Activated naive CD8-positive, alpha-beta T cell treated with anti-CD3 and anti-CD28 coated beads, Interleukin-2, amount 50 U/mL, for 24 hours (primary cell): Measurements from ENCODE around the gene AKT3.
"Not testable (repeated sequence)": the region's sequence is repeated elsewhere in the genome, so short reads cannot be mapped to it uniquely, and the experiment has no call there.

ENCODE experiments used
- ATAC-seq: fragments of 150-1000 bp; cut with Tn5 transposase; one replicate; pipeline ENCODE4 v1.10.0; 2021
- DNase-seq: peaks from one replicate; pipeline ENCODE4 v3.0.0; 2021
- H3K27ac Mint-ChIP-seq: one replicate; pipeline ENCODE4 v1.8.0; 2021; ENCODE audit warnings: mild to moderate bottlenecking, mixed read lengths
- H3K27me3 Mint-ChIP-seq: one replicate; pipeline ENCODE4 v1.8.0; 2021; ENCODE audit warnings: mixed read lengths
- H3K36me3 Mint-ChIP-seq: one replicate; pipeline ENCODE4 v1.8.0; 2021; ENCODE audit warnings: low read depth, mixed read lengths
- H3K4me1 Mint-ChIP-seq: one replicate; pipeline ENCODE4 v1.8.0; 2021; ENCODE audit warnings: mixed read lengths
- H3K4me3 Mint-ChIP-seq: one replicate; pipeline ENCODE4 v1.8.0; 2021; ENCODE audit warnings: mild to moderate bottlenecking, moderate library complexity, mixed read lengths
- H3K9me3 Mint-ChIP-seq: one replicate; pipeline ENCODE4 v1.8.0; 2021; ENCODE audit warnings: mixed read lengths

The AKT3 gene

GRCh38 chr1:243786531-243786930 is 63.5 kb downstream of the AKT3 start:
- ATAC-seq (no peak), DNase-seq (no peak)
- H3K36me3 Mint-ChIP-seq, result peaks cover 3% of the 10 kb centered on the region
- no peaks in the 10 kb centered on the region for H3K27me3 Mint-ChIP-seq
- no peaks in the 10 kb centered on the region for H3K9me3 Mint-ChIP-seq
- H3K4me3 Mint-ChIP-seq, result no peak overlapping the region
- peaks cover 18% of the 10 kb centered on the region for H3K4me1 Mint-ChIP-seq
- no peak overlapping the region for H3K27ac Mint-ChIP-seq

GRCh38 chr1:243784506-243784905 is 65.5 kb downstream of the AKT3 start:
- no peaks in the 10 kb centered on the region for H3K9me3 Mint-ChIP-seq
- no peak overlapping the region for H3K4me3 Mint-ChIP-seq
- H3K36me3 Mint-ChIP-seq, result peaks cover 3% of the 10 kb centered on the region
- ATAC-seq (no peak), DNase-seq (no peak)
- H3K4me1 Mint-ChIP-seq, result peaks cover 3% of the 10 kb centered on the region
- no peak overlapping the region for H3K27ac Mint-ChIP-seq
- H3K27me3 Mint-ChIP-seq, result no peaks in the 10 kb centered on the region

- Mint-ChIP-seq H3K27me3 (no peaks in the 10 kb centered on the region), H3K9me3 (no peaks in the 10 kb centered on the region), H3K4me1 (peaks cover 3% of the 10 kb centered on the region), H3K27ac (no peak overlapping the region), H3K36me3 (peaks cover 8% of the 10 kb centered on the region), H3K4me3 (no peak overlapping the region)
- no peak for DNase-seq
- ATAC-seq, result no peak
Measured at GRCh38 chr1:243783714-243784113, 66.3 kb downstream of the AKT3 start.

GRCh38 chr1:243772361-243773050 is 77.5 kb downstream of the AKT3 start:
- H3K27me3 Mint-ChIP-seq, H3K4me1 Mint-ChIP-seq, DNase-seq, H3K27ac Mint-ChIP-seq, H3K4me3 Mint-ChIP-seq, ATAC-seq: not testable (repeated sequence)
- Mint-ChIP-seq H3K36me3 (peaks cover 33% of the 10 kb centered on the region), H3K9me3 (peaks cover 18% of the 10 kb centered on the region)

- no peak overlapping the region for H3K4me3 Mint-ChIP-seq
- H3K9me3 Mint-ChIP-seq, result peaks cover 7% of the 10 kb centered on the region
- ATAC-seq (no peak), DNase-seq (no peak)
- peaks cover 24% of the 10 kb centered on the region for H3K36me3 Mint-ChIP-seq
- H3K27ac Mint-ChIP-seq, result no peak overlapping the region
- peaks cover 7% of the 10 kb centered on the region for H3K4me1 Mint-ChIP-seq
- no peaks in the 10 kb centered on the region for H3K27me3 Mint-ChIP-seq
Measured at GRCh38 chr1:243770860-243771259, 79.2 kb downstream of the AKT3 start.

- Mint-ChIP-seq H3K4me1 (peaks cover 12% of the 10 kb centered on the region), H3K27ac (no peak overlapping the region), H3K9me3 (no peaks in the 10 kb centered on the region), H3K27me3 (no peaks in the 10 kb centered on the region), H3K4me3 (no peak overlapping the region), H3K36me3 (peaks cover 6% of the 10 kb centered on the region)
- DNase-seq, result no peak
- ATAC-seq, result no peak
Measured at GRCh38 chr1:243765676-243766075, 84.4 kb downstream of the AKT3 start.

GRCh38 chr1:243763806-243764205 is 86.2 kb downstream of the AKT3 start:
- Mint-ChIP-seq H3K4me3 (no peak overlapping the region), H3K4me1 (peaks cover 13% of the 10 kb centered on the region), H3K9me3 (no peaks in the 10 kb centered on the region), H3K36me3 (peaks cover 4% of the 10 kb centered on the region), H3K27me3 (no peaks in the 10 kb centered on the region), H3K27ac (no peak overlapping the region)
- ATAC-seq, result no peak
- DNase-seq, result no peak

GRCh38 chr1:243758647-243759046 is 91.4 kb downstream of the AKT3 start:
- DNase-seq (no peak), ATAC-seq (no peak)
- H3K36me3 Mint-ChIP-seq, result no peaks in the 10 kb centered on the region
- peaks cover 24% of the 10 kb centered on the region for H3K4me1 Mint-ChIP-seq
- H3K9me3 Mint-ChIP-seq, result no peaks in the 10 kb centered on the region
- H3K27ac Mint-ChIP-seq, result no peak overlapping the region
- no peak overlapping the region for H3K4me3 Mint-ChIP-seq
- H3K27me3 Mint-ChIP-seq, result no peaks in the 10 kb centered on the region

- Mint-ChIP-seq H3K4me1 (peaks cover 34% of the 10 kb centered on the region), H3K4me3 (no peak overlapping the region), H3K27ac (peak overlapping the region; percentile 30)
Measured at GRCh38 chr1:243756529-243756928, 93.5 kb downstream of the AKT3 start.

GRCh38 chr1:243754348-243754747 is 95.7 kb downstream of the AKT3 start:
- Mint-ChIP-seq H3K4me3 (no peak overlapping the region), H3K27ac (no peak overlapping the region), H3K36me3 (no peaks in the 10 kb centered on the region), H3K4me1 (peaks cover 35% of the 10 kb centered on the region), H3K27me3 (no peaks in the 10 kb centered on the region), H3K9me3 (no peaks in the 10 kb centered on the region)
- no peak for ATAC-seq
- no peak for DNase-seq

More at GRCh38 chr1:243756529-243756928, 93.5 kb downstream of the AKT3 start:
- ATAC-seq, result no peak
- Mint-ChIP-seq H3K36me3 (no peaks in the 10 kb centered on the region), H3K27me3 (no peaks in the 10 kb centered on the region), H3K9me3 (no peaks in the 10 kb centered on the region)
- DNase-seq, result no peak

- H3K4me3 Mint-ChIP-seq, result no peak overlapping the region
- H3K9me3 Mint-ChIP-seq, result no peaks in the 10 kb centered on the region
- peaks cover 29% of the 10 kb centered on the region for H3K4me1 Mint-ChIP-seq
- H3K27me3 Mint-ChIP-seq, result no peaks in the 10 kb centered on the region
- H3K27ac Mint-ChIP-seq, result no peak overlapping the region
- no peak for DNase-seq
- ATAC-seq, result no peak
- H3K36me3 Mint-ChIP-seq, result no peaks in the 10 kb centered on the region
Measured at GRCh38 chr1:243751506-243751905, 98.5 kb downstream of the AKT3 start.

- H3K27ac Mint-ChIP-seq, result no peak overlapping the region
- no peaks in the 10 kb centered on the region for H3K9me3 Mint-ChIP-seq
- H3K4me1 Mint-ChIP-seq, result peaks cover 17% of the 10 kb centered on the region
- ATAC-seq (peak; percentile 98), DNase-seq (no peak)
- H3K4me3 Mint-ChIP-seq, result no peak overlapping the region
- peaks cover 4% of the 10 kb centered on the region for H3K36me3 Mint-ChIP-seq
- no peaks in the 10 kb centered on the region for H3K27me3 Mint-ChIP-seq
Measured at GRCh38 chr1:243748706-243749283, 101.2 kb downstream of the AKT3 start.

GRCh38 chr1:243748227-243748626 is 101.8 kb downstream of the AKT3 start:
- H3K9me3 Mint-ChIP-seq, result no peaks in the 10 kb centered on the region
- ATAC-seq, result no peak
- no peak for DNase-seq
- no peak overlapping the region for H3K4me3 Mint-ChIP-seq
- H3K36me3 Mint-ChIP-seq, result peaks cover 4% of the 10 kb centered on the region
- H3K27ac Mint-ChIP-seq, result no peak overlapping the region
- peaks cover 17% of the 10 kb centered on the region for H3K4me1 Mint-ChIP-seq
- H3K27me3 Mint-ChIP-seq, result no peaks in the 10 kb centered on the region

GRCh38 chr1:243746751-243747150 is 103.3 kb downstream of the AKT3 start:
- Mint-ChIP-seq H3K4me3 (no peak overlapping the region), H3K9me3 (no peaks in the 10 kb centered on the region), H3K27me3 (no peaks in the 10 kb centered on the region), H3K4me1 (peaks cover 13% of the 10 kb centered on the region), H3K27ac (no peak overlapping the region), H3K36me3 (peaks cover 10% of the 10 kb centered on the region)
- ATAC-seq (no peak), DNase-seq (no peak)

GRCh38 chr1:243745356-243745755 is 104.7 kb downstream of the AKT3 start:
- Mint-ChIP-seq H3K27ac (no peak overlapping the region), H3K9me3 (no peaks in the 10 kb centered on the region), H3K4me1 (peaks cover 12% of the 10 kb centered on the region), H3K36me3 (peaks cover 10% of the 10 kb centered on the region), H3K4me3 (no peak overlapping the region), H3K27me3 (no peaks in the 10 kb centered on the region)
- ATAC-seq (no peak), DNase-seq (no peak)
